GM23338 (cell line): ENCODE measurements around the gene SLC9B1.

ENCODE experiments used
- CTCF ChIP-seq, 2 experiments: fragments of 200-600 bp in 1 of 2; sonication (generic) in 1 of 2; conservative IDR thresholded peaks; 2 replicates each; pipeline versions ENCODE4 v1.5.1 to v1.6.1; 2016 to 2017; ENCODE audit warnings: antibody characterized with exemption in 2 of 2, low read depth in 2 of 2, mild to moderate bottlenecking in 2 of 2, moderate library complexity in 1 of 2
- EZH2 ChIP-seq: fragments of 200-600 bp; sonication (generic); IDR thresholded peaks from one replicate; pipeline ENCODE4 v1.8.0; 2017; ENCODE audit warnings: antibody characterized with exemption, mild to moderate bottlenecking, low read depth; ENCODE audit not compliant: unreplicated experiment
- EZH2phosphoT487 ChIP-seq: fragments of 200-600 bp; sonication (generic); IDR thresholded peaks from one replicate; pipeline ENCODE4 v1.8.1; 2018; ENCODE audit warnings: antibody characterized with exemption; ENCODE audit not compliant: unreplicated experiment
- POLR2AphosphoS5 ChIP-seq: IDR thresholded peaks from 2 replicates; pipeline ENCODE4 v1.6.1; 2016; ENCODE audit warnings: antibody characterized with exemption, low read depth
- REST ChIP-seq: IDR thresholded peaks from one replicate; pipeline ENCODE4 v1.6.1; 2018; ENCODE audit warnings: antibody characterized with exemption; ENCODE audit not compliant: unreplicated experiment
- STAT1 ChIP-seq: IDR thresholded peaks from one replicate; pipeline ENCODE4 v1.6.1; 2016; ENCODE audit warnings: antibody characterized with exemption; ENCODE audit not compliant: unreplicated experiment
- ZNF331 ChIP-seq: fragments of 250-450 bp; sonication (Bioruptor Pico); IDR thresholded peaks from 2 replicates; pipeline ENCODE4 v1.5.0; 2020; ENCODE audit warnings: low read depth, mild to moderate bottlenecking, moderate library complexity

GRCh38 chr4:103032574-103032973 is 13.1 kb upstream of the SLC9B1 start:
- no peak for TF ChIP-seq POLR2AphosphoS5
- peak; percentile 78 to 96 for TF ChIP-seq CTCF (conservative IDR thresholded peaks at IDR 0.05; ENCODE audit: low read depth in 2 of 2)
- TF ChIP-seq REST = no peak
- TF ChIP-seq EZH2 = no peak
- no peak for TF ChIP-seq ZNF331 (CRISPR knock-in tag)
- TF ChIP-seq EZH2phosphoT487 = no peak
- no peak for TF ChIP-seq STAT1
